Measurements from ENCODE around the gene GNMT.
A peak's percentile ranks its signal among the peaks of the same experiment; 100 is the strongest.
"Not testable (repeated sequence)": the region's sequence is repeated elsewhere in the genome, so short reads cannot be mapped to it uniquely, and the experiment has no call there.

Gene GNMT

DNA sequence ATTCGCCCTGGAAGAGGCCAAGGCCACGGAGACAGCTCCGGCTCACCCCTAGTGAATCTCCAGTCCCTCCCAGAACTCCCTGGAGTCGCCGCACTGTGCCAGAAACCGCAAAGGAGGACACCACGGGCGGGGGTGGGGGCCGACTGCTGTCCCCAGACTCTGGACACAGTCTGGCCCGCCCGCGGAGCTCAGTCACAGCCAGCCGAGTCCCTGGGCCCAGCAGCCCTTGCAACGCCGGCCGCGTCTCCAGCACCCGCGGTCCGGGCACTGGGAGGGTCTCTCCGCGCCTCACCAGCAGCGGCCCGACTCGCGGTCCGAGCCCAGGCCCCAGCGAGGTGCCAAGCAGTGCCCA lies 17.9 kb downstream of the GNMT start:
- DNase-seq (ENCODE audit: low read depth) = no peak

DNA sequence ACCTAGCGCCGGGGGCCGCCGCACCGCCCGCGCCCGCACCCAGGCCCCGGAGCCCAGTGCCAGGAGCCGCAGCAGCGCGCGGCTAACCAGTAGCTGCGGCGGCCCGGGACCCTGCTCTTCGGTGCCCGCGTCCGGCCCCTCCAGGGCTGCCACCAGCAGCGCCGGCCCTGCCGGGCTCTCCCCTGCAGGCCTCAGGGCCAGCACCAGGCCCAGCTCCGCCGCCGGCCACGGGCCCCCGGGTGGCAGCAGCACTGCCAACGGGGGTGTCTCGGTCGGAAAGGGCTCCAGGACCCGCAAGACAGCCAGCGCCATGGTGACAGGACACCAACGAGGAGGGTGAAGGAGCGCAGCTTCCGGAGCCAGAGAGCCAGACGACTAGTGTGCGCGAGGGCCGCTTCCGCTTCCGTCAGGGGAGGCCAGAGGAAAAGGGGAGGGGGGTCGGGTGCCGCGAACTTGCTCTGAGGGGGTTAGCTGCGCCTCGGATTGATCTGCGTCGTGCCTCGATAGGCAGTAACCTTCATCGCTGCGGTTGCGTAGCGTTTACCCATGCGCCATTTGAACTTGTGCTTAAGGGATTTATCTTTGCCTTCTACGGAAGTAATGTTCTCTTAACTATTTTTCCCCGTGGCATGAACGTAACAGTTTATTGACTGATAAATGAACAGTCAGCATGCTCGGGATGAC lies 18.4 kb downstream of the GNMT start, which contains the start of gene PEX6:
PEX6 (minus strand) TSS at position 343 of the 684 bp plus-strand sequence; CDS start at position 312, 31 bp downstream.
- peak; percentile 79 for DNase-seq (ENCODE audit: low read depth)

DNA sequence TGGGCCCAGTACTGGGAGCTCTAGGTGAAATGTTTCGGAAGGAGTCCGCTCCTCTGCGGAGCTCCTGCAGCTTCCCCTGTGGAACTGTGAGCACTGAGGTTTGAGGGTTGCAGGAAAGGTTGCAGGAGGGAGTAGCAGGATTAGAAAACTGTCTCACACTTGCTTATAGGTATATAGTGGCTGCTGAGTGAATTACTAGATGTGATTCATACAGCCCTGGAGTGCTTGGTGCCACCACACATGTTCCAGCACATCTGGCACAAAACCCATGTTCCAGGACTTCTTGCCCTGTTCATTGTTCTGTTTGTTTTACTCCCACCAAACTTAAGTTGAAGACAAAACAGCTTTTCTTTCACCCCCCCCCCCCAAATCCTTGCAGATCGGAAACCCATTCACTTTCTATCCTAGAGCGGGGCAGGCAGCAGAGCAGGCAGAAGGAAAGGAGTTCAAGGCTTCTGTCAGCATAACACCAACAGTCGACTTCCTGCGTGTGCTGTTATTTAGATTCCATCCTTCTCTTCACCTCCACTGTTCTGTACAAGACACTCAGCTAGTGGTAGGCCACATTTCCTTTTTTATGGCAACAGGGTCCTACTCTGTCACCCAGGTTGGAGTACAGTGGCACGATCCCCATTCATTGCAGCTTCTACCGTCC lies 19.1 kb downstream of the GNMT start:
- no peak for DNase-seq (ENCODE audit: low read depth)

DNA sequence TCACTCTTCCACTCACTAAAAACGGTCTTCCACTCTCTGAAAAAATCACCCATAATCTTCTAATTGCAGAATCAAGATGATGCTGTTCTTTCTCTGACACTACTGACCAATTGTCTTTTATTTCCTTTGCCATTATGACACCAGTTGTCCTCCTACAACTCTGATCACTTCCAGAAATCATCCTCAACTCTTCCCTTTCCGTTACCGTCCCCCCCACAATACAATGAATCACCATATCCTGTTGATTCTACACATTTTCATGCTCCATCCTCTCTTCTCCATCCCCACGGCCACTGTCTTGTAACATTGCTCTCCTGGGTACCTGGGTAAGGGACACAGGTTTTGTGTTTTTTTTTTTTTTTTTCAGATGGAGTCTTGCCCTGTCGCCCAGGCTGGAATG lies 21.3 kb downstream of the GNMT start:
- no peak for DNase-seq (ENCODE audit: low read depth)

DNA sequence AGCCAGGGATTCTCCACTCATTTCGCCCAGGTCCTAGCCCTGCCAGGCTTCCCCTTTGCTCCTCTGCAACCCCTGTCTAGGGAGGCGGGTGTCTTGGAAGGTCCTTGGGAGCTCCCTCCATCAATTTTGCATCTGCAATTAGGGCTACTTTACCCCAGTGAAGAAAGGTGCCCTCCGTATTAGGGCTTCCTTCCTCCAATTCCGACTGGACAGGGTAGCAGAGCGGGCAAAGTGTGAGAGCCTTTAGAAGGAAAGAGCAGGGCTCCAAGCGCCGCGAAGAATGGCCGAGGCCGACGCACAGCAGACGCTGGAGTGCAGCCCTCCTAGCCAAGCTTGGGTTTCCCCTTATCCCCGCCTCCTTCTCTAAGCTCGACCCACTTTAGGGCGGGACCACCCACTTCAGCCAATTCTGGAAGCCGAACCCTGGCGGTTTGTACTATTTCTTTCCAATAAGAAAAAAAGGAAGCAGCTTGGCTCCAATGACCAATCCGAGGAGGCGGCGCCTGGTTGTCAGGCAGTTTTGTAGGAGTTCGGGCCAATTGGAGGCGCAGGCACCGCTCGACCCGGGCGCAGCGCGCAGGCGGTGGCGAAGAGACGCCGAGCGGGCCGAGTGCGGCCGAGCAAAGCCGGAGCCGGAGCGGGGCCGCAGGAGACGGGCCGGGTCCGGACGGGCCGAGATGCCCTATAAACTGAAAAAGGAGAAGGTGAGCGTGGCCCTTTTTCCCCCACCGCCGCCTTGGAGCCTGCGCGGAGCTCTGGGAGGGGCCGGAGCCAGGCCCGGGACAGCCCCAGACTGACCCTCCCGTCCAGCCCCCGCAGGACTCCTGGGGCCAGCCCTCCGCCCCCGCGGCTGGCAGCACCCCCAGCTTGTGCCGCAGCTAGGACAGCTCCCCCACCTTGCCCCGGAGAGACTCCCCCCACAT lies 23.7 kb downstream of the GNMT start, which contains the start of gene PPP2R5D:
PPP2R5D (plus strand) TSS at position 570 of the 923 bp plus-strand sequence; CDS start at position 678, 108 bp downstream.
- DNase-seq (ENCODE audit: low read depth) = peak; percentile 95

DNA sequence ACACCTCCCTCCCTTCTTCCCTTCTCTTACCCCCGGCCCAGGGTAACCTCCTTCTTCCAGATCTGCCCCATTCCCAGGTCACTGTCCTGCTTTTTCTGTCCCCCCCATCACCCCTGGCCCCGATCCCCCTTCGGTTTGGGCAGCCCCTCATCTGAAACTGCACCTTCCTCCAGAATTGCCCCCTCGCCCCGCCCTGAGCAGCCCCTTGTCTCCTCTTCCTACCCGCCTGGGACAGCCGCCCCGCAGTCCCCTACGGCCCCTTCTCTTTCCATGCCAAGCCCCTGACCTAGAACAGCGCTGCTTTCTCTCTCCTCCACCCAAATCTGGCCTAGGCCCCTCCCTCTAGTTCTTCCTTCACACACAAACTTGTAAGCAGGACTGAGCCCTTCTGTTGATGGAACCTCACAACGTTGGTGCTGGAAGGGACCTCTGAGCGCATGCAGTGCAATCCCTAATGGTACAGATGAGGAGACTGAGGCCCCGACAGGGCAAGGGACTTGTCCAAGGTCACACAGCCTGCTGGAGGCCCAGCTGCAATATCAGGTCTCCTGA lies 24.4 kb downstream of the GNMT start:
- DNase-seq (ENCODE audit: low read depth) = no peak

DNA sequence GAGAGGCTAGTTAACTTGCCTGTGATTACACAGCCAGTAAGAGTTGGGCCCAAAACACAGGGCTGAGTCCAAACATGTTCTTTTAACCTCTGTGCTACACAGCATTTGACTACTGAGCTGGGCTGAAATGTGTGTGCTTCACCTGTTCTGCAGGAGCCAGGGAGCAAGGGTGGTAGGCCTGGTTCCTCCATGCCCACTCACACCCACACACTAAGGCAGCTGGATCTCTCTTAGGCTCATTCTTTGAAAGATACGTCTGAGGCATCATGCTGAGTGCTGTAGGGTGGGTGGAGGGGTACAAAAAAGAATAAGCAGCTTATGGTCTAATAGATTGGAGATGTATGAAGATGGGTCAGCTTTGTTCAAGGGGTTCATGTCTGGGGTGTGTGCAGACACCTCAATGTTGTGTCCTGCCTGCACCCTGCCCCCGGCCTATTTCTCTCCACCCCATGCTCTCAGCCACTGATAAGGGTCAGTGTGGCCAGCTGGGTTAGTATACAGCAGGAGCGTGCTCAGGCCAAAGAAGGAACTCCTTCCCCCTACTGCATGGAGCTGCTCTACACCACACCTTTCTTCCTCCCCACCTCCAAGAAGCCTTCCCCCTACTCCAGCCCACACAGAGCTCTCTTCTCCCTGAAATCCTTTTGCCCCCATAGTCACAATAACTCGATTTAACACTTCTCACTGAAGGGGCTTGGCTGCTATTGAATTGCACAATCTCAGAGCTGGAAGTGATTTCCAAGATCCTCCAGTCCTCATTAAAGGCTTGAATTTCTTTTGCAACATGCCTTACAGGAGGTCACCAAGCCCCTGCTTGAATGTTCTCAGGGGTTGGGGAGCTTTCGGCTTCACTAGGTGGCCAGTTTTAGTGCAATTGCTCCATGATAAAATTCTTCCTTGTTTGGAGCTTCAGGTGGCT lies 27.2 kb downstream of the GNMT start:
- DNase-seq (ENCODE audit: low read depth) = no peak

DNA sequence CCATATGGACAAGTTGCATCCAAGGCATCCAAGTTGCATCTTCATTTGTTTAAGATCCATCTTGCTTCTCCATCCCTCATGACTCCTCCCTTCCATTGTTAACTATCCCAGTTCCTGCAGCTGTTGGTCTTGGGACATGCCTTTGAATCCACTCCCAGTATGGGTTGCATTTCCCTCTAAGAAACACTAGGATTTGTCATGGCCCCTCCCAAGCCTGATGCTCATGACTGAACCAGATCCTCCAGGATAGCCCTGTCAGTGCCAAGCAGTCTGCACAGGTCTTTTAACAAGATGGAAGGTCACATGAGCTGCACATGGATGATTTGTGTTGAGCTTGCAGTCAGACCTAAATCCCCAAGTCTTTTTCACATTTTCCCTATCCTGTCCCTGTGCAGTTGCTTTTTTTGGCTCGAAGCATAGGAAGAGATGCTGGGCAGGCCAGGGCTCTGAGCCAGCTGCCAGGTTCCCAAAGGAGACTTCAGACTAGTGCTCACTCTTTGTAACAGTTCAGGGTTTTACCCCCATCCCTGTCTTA lies 28.0 kb downstream of the GNMT start:
- DNase-seq (ENCODE audit: low read depth) = no peak

DNA sequence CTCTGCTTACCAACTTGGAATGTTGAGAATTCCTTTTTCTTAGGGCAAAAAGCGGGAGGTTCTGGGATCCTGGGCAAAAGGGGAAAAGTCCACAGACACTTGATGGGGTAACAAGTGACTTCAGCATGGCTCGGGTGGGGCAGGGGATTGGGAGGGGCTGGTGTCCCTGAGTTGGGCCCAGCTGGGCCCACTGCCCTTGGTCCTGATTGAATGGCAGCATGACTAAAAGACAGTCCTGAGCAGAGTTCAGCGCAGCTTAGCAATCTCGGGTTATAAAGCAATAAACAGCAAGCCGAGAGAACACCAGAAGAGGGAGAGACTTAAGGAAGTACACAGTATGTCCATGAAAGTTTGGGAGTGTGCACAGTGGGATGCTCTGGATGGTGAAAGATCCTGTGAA lies 29.4 kb downstream of the GNMT start:
- no peak for DNase-seq (ENCODE audit: low read depth)

DNA sequence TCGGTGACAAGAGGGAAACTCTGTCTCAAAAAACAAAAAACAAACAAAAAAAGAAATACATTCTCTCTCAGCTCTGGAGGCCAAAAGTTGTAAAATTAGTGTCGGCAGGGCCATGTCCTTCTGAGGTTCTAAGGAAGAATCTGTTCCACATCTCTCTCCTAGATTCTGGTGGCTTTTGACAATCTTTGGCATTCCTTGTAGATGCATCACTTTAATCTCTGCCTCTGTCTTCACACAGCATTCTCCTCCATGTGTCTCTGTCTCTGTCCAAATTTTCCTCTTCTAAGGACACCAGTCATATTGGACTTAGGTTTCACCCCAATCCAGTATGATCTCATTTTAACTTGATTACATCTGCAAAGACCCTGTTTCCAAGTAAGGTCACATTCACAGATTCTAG lies 32.9 kb downstream of the GNMT start:
- no peak for DNase-seq (ENCODE audit: low read depth)

DNA sequence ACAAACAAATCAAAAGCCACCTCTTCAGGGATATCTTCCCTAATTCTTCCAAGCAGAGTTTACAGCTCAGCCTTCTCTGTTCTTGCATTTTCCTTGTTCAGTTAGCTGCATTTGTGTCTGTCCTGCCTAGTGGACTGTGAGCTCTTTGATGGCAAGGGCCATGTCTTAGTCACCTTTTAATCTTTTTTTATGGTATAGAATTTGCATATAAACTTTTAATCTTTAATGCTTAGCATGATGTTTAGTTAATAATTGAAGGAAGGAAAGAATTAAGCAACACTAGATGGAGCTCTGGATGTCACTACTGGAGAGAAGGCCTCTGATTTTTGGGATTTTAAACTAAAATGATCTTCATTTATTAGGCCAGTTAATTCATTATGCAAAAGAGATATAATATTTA lies 36.0 kb downstream of the GNMT start:
- no peak for DNase-seq (ENCODE audit: low read depth)

DNA sequence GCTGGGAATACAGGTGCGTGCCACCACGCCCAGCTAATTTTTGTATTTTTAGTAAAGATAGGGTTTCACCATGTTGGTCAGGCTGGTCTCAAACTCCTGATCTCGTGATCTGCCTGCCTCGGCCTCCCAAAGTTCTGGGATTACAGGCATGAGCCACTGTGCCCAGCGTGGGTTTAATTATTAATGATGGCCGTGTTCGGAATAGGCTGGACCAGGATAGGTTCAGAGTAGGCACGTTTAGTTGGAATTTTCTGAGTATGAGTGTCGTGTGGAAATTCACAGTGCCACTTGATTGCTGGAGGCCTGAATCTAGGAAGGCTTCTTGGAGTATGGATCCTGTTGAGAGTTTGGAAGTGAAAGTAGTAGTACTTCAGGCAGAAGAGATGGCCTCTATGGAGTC lies 37.7 kb downstream of the GNMT start:
- not testable (repeated sequence) for DNase-seq (ENCODE audit: low read depth)

DNA sequence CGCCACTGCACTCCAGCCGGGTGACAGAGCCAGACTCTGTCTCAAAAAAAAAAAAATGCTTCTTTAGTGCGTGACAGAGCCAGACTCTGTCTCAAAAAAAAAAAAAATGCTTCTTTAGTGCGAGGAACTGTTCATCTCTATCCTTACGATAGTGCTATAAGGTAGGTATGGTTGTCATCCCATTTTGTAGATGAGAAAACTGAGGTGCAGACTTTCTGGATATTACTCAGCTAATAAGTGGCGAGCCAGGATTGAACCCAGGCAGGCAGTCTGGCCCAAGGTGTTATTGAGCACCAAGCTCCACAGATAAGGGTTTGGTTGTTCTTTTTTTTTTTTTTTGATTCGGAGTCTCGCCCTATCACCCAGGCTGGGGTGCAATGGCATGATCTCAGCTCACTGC lies 41.3 kb downstream of the GNMT start:
- DNase-seq (ENCODE audit: low read depth) = no peak

DNA sequence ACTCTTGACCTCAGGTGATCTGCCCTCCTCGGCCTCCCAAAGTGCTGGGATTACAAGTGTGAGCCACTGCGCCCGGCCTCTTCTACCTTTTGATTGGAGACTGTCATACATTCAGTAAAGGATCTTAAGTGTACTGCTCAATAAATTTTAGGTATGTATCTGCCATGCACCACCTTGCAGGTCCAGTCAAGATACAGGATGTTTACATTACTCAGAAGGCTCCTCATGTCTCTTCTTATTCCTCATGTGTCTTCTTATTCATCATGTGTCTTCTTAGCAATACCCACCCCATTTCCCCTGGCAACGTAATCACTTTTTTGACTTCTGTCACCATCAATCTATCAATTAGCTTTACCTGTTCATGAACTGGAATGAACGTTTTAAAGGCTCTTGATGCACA lies 45.3 kb downstream of the GNMT start:
- no peak for DNase-seq (ENCODE audit: low read depth)

DNA sequence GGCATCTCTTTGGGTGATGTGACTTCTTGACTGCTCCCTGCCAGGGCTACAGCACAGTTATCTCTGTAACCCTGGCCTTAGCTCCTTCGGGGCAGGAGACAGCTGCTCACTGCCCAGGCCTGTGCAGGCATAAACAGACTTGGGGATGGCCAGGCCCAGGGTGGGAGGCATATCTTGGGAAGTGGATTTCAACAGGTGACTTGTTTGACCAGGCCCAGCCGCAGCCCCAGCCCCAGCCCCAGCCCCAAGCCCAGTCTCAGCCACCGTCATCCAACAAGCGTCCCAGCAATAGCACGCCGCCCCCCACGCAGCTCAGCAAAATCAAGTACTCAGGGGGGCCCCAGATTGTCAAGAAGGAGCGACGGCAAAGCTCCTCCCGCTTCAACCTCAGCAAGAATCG lies 45.7 kb downstream of the GNMT start:
- no peak for DNase-seq (ENCODE audit: low read depth)

DNA sequence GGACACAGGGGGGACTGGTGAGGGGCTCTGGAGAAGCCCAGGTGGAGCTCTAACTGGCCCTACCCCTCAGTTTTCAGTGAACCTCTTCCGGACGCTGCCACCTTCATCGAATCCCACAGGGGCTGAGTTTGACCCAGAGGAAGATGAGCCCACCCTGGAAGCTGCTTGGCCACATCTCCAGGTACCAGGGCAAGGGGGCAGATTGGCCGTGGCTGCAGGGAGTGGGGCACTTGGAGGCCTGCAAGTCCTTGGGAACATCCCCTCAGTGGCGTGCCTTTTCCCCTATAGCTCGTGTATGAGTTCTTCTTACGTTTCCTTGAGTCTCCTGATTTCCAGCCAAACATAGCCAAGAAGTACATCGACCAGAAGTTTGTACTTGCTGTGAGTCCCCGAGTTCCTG lies 46.6 kb downstream of the GNMT start:
- DNase-seq (ENCODE audit: low read depth) = no peak

DNA sequence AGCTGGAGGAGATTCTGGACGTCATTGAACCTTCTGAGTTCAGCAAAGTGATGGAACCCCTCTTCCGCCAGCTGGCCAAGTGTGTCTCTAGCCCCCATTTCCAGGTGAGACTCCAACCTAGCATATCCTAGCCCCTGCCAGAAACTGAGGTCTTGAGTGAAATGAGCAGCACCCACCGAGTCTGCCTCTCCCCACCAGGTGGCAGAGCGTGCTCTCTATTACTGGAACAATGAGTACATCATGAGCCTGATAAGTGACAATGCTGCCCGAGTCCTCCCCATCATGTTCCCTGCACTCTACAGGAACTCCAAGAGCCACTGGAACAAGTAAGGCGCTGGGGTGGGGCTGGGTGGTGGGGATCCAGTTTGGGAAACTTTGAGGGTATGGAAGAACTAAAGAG lies 48.6 kb downstream of the GNMT start:
- DNase-seq (ENCODE audit: low read depth) = no peak

DNA sequence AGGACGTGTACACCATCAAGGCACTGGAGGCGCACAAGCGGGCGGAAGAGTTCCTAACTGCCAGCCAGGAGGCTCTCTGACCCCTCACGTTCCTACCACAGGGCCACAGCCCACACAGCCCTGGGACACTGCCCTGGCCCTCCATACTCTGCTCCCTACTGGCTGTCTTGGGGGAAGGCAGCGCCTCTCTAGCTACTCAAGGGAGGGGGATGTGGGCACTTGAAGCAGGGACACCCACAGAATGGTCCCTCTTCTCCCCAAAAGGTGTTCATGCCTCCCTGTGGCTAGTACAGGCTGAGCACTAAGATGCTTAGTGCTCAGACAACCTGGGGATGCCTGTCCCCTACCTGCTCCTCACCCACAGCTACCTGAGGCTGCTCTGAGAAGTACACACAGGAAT lies 50.7 kb downstream of the GNMT start:
- no peak for DNase-seq (ENCODE audit: low read depth)

DNA sequence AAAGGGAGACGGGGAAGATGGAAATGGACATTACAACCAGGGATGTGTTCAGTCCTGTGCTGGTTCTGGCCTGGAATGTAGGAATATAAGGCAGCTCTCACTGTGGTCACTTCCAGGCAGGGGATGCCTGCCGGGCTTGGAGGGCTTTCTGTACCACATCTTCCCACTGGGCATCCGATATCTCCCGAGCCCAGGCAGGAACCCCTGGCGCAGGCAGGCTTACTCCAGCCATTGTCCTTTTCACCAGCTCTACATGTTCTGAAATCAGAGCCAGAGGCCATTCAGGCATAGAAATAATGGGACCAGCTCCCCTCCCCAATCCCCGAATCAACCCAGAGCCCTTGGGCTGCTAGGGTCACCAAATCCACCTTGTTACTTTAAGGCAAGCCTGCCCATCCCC lies 51.8 kb downstream of the GNMT start:
- DNase-seq (ENCODE audit: low read depth) = no peak

DNA sequence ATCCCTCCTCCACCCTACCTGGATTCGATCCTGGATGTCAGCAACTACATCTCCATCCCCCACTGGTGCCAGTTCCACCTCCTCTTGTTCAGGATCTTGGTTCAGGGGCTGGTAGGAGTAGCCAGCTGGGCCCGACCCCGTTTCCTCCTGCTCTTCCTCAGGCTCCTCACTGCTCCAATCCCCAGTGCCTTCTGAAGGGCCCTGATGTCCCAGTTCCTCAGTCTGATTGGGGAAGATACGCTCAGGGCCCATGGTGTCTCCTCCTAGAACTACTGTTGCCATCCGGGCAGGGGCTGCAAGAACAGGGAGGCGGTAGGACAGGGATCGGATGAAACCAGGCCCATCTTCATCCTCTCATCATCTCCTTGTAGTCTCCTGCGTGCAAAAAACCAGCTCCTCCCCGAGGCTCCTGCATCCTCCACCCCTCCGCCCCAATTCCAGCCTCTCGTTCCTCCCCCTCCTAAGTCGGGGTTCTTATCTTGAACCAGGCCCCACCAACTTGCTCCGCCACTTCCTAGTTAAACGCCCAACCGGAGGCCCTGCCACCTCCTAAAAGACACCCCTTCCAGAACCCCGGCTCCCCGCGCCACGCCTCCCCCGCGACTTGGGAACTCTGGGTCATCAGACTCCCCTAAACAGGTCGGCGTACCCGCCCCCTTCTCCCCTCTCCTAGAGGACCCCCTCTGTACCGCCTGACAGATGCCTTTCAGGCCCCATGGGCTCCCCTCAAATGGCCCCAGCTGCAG lies 52.7 kb downstream of the GNMT start:
- no peak for DNase-seq (ENCODE audit: low read depth)

All from stimulated activated CD8-positive, alpha-beta memory T cell treated with anti-CD3 and anti-CD28 coated beads, Interleukin-15, amount 100 ng/mL, for 1 hour (primary cell).